ENCODE measurements around the gene DPEP2NB. TPM values are rescaled to one million over a fixed set of nuclear protein-coding genes. Genes with fewer than 3 reads are reported as not detected.

Gene DPEP2NB
- total RNA-seq, 1 experiment from 2014 or later: not detected

DNA sequence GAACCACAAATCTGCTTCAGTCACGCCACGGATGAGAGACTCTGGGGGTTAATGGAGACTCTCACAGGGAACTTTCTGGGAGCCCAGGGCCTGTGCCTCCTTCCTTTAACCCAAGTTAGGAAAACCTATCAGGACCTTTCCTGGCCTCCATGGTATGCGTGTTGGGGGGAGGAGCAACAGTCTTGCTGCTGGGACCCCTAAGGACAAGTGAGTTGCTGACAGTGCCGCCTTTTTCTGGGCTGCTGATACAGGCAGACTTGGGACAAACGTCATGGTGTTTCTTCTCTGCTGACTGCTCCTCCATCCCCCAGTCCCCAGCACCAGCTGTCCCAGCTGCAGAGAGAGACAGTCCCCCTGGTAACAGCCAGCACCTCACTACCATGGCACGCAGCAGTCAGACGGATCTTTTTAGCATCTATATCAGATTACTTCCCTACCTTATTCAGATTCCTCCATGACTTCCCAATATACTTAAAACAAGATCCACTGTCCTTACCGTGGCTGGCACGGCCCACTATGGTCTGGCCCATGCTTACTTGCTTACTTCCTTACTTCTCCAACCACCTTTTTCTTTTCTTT lies 6.5 kb downstream of the DPEP2NB start:
- TF ChIP-seq, protein P1, sequence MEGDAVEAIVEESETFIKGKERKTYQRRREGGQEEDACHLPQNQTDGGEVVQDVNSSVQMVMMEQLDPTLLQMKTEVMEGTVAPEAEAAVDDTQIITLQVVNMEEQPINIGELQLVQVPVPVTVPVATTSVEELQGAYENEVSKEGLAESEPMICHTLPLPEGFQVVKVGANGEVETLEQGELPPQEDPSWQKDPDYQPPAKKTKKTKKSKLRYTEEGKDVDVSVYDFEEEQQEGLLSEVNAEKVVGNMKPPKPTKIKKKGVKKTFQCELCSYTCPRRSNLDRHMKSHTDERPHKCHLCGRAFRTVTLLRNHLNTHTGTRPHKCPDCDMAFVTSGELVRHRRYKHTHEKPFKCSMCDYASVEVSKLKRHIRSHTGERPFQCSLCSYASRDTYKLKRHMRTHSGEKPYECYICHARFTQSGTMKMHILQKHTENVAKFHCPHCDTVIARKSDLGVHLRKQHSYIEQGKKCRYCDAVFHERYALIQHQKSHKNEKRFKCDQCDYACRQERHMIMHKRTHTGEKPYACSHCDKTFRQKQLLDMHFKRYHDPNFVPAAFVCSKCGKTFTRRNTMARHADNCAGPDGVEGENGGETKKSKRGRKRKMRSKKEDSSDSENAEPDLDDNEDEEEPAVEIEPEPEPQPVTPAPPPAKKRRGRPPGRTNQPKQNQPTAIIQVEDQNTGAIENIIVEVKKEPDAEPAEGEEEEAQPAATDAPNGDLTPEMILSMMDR (IDR thresholded peaks at IDR 0.05; ENCODE audit: insufficient read depth in 1 of 2, low read depth in 1 of 2, low read length in 1 of 2, severe bottlenecking in 1 of 2, unreplicated experiment in 1 of 2): no peak
- DNase-seq: no peak
- no peak overlapping the region for H3K27ac Mint-ChIP-seq (ENCODE audit: unreplicated experiment)
- no peaks in the 10 kb centered on the region for H3K4me1 ChIP-seq
- no peak overlapping the region for H3K4me3 Mint-ChIP-seq (ENCODE audit: unreplicated experiment)
- H3K27me3 ChIP-seq (replicated peaks; ENCODE audit: control insufficient read depth, insufficient read depth, low read length): no peaks in the 10 kb centered on the region
- H3K9me3 ChIP-seq: no peaks in the 10 kb centered on the region
- peaks cover 6% of the 10 kb centered on the region for H3K27me3 Mint-ChIP-seq (ENCODE audit: insufficient read depth, unreplicated experiment)
- no peak overlapping the region for H3K4me3 ChIP-seq (ENCODE audit: low read depth, low read length)
- H3K4me1 Mint-ChIP-seq (ENCODE audit: low read depth, unreplicated experiment): no peaks in the 10 kb centered on the region
- BruUV-seq (replicated peaks): no TSS peak
- intact Hi-C loops (cut with micrococcal nuclease; ENCODE audit: unreplicated experiment): no loop called here
- POLR2A ChIA-PET: interaction anchor here (0.6 kb wide), 1 partner anchor 15 kb away, joined by 4 read pairs; no protein-coding TSS in a partner anchor
- no peaks in the 10 kb centered on the region for H3K36me3 Mint-ChIP-seq (ENCODE audit: insufficient read depth, unreplicated experiment)
- no peaks in the 10 kb centered on the region for H3K36me3 ChIP-seq (ENCODE audit: control insufficient read depth, insufficient read depth, low read length)
- no peaks in the 10 kb centered on the region for H3K9me3 Mint-ChIP-seq (ENCODE audit: unreplicated experiment)
- CTCF ChIA-PET: interaction anchor here (0.6 kb wide), 1 partner anchor 9 kb away, joined by 3 read pairs; no protein-coding TSS in a partner anchor

DNA sequence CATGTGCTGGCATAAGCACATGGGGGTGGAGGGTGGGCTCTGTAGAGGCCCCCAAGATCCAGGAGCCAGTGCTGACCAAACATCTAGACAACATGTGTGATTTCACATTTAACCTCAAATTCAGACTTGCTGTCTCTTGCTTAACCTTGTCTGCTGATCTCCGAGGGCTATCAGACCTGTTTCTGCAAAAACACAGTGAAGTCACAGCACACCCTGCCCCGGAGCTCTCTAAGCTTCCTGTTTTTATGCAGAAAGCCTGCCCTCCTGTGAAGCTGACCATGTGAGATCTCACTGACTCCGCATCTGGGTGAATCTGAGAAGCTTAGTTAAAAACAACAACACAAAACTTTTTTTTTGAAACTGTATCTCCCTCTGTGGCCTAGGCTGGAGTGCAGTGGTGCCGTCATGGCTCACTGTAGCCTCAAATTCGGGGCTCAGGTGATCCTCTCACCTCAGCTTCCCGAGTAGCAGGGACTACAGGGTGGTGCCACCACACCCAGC lies 9.9 kb downstream of the DPEP2NB start:
- TF ChIP-seq, protein P1 (IDR thresholded peaks at IDR 0.05; ENCODE audit: insufficient read depth in 1 of 2, low read depth in 1 of 2, low read length in 1 of 2, severe bottlenecking in 1 of 2, unreplicated experiment in 1 of 2): no peak
- H3K27ac Mint-ChIP-seq (ENCODE audit: unreplicated experiment): no peak overlapping the region
- no peaks in the 10 kb centered on the region for H3K36me3 Mint-ChIP-seq (ENCODE audit: insufficient read depth, unreplicated experiment)
- H3K9me3 ChIP-seq: no peaks in the 10 kb centered on the region
- no peaks in the 10 kb centered on the region for H3K27me3 ChIP-seq (replicated peaks; ENCODE audit: control insufficient read depth, insufficient read depth, low read length)
- no peaks in the 10 kb centered on the region for H3K4me1 Mint-ChIP-seq (ENCODE audit: low read depth, unreplicated experiment)
- BruUV-seq (replicated peaks): no TSS peak
- intact Hi-C loops (cut with micrococcal nuclease; ENCODE audit: unreplicated experiment): no loop called here
- H3K4me3 ChIP-seq (ENCODE audit: low read depth, low read length): no peak overlapping the region
- ChIA-PET CTCF (interaction anchor here (1.1 kb wide), 1 partner anchor 70 kb away, joined by 3 read pairs; no protein-coding TSS in a partner anchor), POLR2A (no interaction called here)
- H3K36me3 ChIP-seq (ENCODE audit: control insufficient read depth, insufficient read depth, low read length): no peaks in the 10 kb centered on the region
- no peak overlapping the region for H3K4me3 Mint-ChIP-seq (ENCODE audit: unreplicated experiment)
- H3K9me3 Mint-ChIP-seq (ENCODE audit: unreplicated experiment): no peaks in the 10 kb centered on the region
- H3K4me1 ChIP-seq: no peaks in the 10 kb centered on the region
- H3K27me3 Mint-ChIP-seq (ENCODE audit: insufficient read depth, unreplicated experiment): peaks cover 3% of the 10 kb centered on the region
- DNase-seq: no peak

DNA sequence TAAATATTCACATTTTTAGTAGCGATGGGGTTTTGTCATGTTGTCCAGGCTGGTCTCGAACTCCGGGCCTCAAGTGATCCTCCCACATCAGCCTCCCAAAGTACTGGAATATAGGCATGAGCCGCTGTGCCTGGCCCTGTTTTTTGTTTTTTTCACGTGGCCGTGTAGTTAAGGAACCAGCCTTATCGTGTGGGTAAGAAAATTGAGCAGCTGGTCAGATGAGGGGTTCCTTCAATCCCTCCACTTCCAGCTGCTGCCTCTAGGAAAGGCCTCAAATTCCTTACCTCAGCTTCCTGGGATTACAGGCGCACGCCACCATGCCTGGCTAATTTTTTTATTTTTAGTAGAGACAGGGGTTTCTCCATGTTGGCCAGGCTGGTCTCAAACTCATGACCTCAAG lies 10.5 kb downstream of the DPEP2NB start:
- POLR2A ChIA-PET: no interaction called here

More for the DNA sequence above, 10.5 kb downstream of the DPEP2NB start:
- CTCF ChIA-PET: interaction anchor here (1.1 kb wide), 1 partner anchor 69 kb away, joined by 3 read pairs; no protein-coding TSS in a partner anchor
- Histone ChIP-seq H3K4me1 (no peaks in the 10 kb centered on the region), H3K36me3 (ENCODE audit: control insufficient read depth, insufficient read depth, low read length) (no peaks in the 10 kb centered on the region), H3K27me3 (replicated peaks; ENCODE audit: control insufficient read depth, insufficient read depth, low read length) (no peaks in the 10 kb centered on the region), H3K9me3 (no peaks in the 10 kb centered on the region), H3K4me3 (ENCODE audit: low read depth, low read length) (no peak overlapping the region)
- H3K9me3 Mint-ChIP-seq (ENCODE audit: unreplicated experiment): no peaks in the 10 kb centered on the region
- no peak for DNase-seq
- no TSS peak for BruUV-seq (replicated peaks)
- H3K27ac Mint-ChIP-seq (ENCODE audit: unreplicated experiment): no peak overlapping the region
- TF ChIP-seq, protein P1 (IDR thresholded peaks at IDR 0.05; ENCODE audit: insufficient read depth in 1 of 2, low read depth in 1 of 2, low read length in 1 of 2, severe bottlenecking in 1 of 2, unreplicated experiment in 1 of 2): no peak
- no peaks in the 10 kb centered on the region for H3K36me3 Mint-ChIP-seq (ENCODE audit: insufficient read depth, unreplicated experiment)
- intact Hi-C loops (cut with micrococcal nuclease; ENCODE audit: unreplicated experiment): no loop called here
- no peaks in the 10 kb centered on the region for H3K4me1 Mint-ChIP-seq (ENCODE audit: low read depth, unreplicated experiment)
- H3K4me3 Mint-ChIP-seq (ENCODE audit: unreplicated experiment): no peak overlapping the region
- peaks cover 3% of the 10 kb centered on the region for H3K27me3 Mint-ChIP-seq (ENCODE audit: insufficient read depth, unreplicated experiment)
